ENCODE results near the gene CYP4A22. TPM values are rescaled to one million over a fixed set of nuclear protein-coding genes. Genes with fewer than 3 reads are reported as not detected.

The CYP4A22 gene
- total and polyA plus RNA-seq, 9 of the 15 experiments (the other 6 are each of a cell fraction or from before 2014, with no cell fraction given): 0.07 TPM; not detected in 8

- TF ChIP-seq ZBTB33 (CRISPR knock-in tag; IDR thresholded peaks at IDR 0.05) (peak; percentile 53; the same call in 1 of the 2 replicates), EP300 (IDR thresholded peaks at IDR 0.05; ENCODE audit: low read length) (peak; percentile 54; the same call in 1 of the 2 replicates), CREB3L1 (IDR thresholded peaks at IDR 0.05; ENCODE audit: borderline replicate concordance, low read depth) (peak; percentile 24; the same call in 1 of the 2 replicates), MITF (IDR thresholded peaks at IDR 0.05) (no peak), RB1 (IDR thresholded peaks at IDR 0.05; ENCODE audit: low read depth) (peak; percentile 95), ETV1 (tag; conservative IDR thresholded peaks at IDR 0.05; ENCODE audit: low read depth) (peak; percentile 93), PTBP1 (IDR thresholded peaks at IDR 0.05; ENCODE audit: low read depth, low read length) (0 out of 2 replicates have a peak, but pooled peaks have one; percentile 62), TGIF2 (CRISPR knock-in tag; IDR thresholded peaks at IDR 0.05) (no peak), ATF1 (CRISPR knock-in tag; IDR thresholded peaks at IDR 0.05) (peak; percentile 98), ATF1 (tag; IDR thresholded peaks at IDR 0.05) (peak; percentile 98), CSDE1 (IDR thresholded peaks at IDR 0.05) (no peak; a peak in 1 of 4 replicates), NFIC (IDR thresholded peaks at IDR 0.05) (peak; percentile 70)
- TF ChIP-seq, protein P1, sequence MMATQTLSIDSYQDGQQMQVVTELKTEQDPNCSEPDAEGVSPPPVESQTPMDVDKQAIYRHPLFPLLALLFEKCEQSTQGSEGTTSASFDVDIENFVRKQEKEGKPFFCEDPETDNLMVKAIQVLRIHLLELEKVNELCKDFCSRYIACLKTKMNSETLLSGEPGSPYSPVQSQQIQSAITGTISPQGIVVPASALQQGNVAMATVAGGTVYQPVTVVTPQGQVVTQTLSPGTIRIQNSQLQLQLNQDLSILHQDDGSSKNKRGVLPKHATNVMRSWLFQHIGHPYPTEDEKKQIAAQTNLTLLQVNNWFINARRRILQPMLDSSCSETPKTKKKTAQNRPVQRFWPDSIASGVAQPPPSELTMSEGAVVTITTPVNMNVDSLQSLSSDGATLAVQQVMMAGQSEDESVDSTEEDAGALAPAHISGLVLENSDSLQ (IDR thresholded peaks at IDR 0.05): peak; percentile 56; the same call in 1 of the 2 replicates
- TF ChIP-seq, protein P2, sequence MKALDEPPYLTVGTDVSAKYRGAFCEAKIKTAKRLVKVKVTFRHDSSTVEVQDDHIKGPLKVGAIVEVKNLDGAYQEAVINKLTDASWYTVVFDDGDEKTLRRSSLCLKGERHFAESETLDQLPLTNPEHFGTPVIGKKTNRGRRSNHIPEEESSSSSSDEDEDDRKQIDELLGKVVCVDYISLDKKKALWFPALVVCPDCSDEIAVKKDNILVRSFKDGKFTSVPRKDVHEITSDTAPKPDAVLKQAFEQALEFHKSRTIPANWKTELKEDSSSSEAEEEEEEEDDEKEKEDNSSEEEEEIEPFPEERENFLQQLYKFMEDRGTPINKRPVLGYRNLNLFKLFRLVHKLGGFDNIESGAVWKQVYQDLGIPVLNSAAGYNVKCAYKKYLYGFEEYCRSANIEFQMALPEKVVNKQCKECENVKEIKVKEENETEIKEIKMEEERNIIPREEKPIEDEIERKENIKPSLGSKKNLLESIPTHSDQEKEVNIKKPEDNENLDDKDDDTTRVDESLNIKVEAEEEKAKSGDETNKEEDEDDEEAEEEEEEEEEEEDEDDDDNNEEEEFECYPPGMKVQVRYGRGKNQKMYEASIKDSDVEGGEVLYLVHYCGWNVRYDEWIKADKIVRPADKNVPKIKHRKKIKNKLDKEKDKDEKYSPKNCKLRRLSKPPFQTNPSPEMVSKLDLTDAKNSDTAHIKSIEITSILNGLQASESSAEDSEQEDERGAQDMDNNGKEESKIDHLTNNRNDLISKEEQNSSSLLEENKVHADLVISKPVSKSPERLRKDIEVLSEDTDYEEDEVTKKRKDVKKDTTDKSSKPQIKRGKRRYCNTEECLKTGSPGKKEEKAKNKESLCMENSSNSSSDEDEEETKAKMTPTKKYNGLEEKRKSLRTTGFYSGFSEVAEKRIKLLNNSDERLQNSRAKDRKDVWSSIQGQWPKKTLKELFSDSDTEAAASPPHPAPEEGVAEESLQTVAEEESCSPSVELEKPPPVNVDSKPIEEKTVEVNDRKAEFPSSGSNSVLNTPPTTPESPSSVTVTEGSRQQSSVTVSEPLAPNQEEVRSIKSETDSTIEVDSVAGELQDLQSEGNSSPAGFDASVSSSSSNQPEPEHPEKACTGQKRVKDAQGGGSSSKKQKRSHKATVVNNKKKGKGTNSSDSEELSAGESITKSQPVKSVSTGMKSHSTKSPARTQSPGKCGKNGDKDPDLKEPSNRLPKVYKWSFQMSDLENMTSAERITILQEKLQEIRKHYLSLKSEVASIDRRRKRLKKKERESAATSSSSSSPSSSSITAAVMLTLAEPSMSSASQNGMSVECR (CRISPR knock-in tag; IDR thresholded peaks at IDR 0.05): no peak
These were observed 42.1 kb downstream of the CYP4A22 start (continued) for GRCh38 chr1:47179017-47179987.

Measured in K562 (cell line).